A673 (cell line): ENCODE measurements around the gene GALNTL6. TPM values are rescaled to one million over a fixed set of nuclear protein-coding genes. Genes with fewer than 3 reads are reported as not detected.

Source experiments
- BruUV-seq: library from RNA; stranded (reverse); fragments of 400-500 nt; replicated peaks from 2 replicates; lab custom pipeline; 2021; lab: Mats Ljungman, UMichigan
- CTCF ChIA-PET: fragments of 300-600 bp; sonication (Branson Sonifier 250); formaldehyde crosslinking; loops from one replicate; lab custom pipeline; 2022; ENCODE audit warnings: antibody characterized with exemption; lab: Charles Lee
- POLR2A ChIA-PET: fragments of 300-600 bp; sonication (Branson Sonifier 250); formaldehyde crosslinking; loops from one replicate; lab custom pipeline; 2022; ENCODE audit warnings: antibody characterized with exemption; ENCODE audit not compliant: low non-redundant PET; lab: Charles Lee
- DNase-seq: peaks from one replicate; pipeline ENCODE4 v3.0.0-alpha.2; 2015; ENCODE audit warnings: low spot score
- H3K27ac ChIP-seq: fragments of 200-600 bp; sonication (generic); 2 replicates; pipeline ENCODE4 v1.5.1; 2016; ENCODE audit warnings: mixed run types, low read depth, mild to moderate bottlenecking, mixed read lengths, antibody characterized with exemption, low read length; ENCODE audit not compliant: poor library complexity, severe bottlenecking
- H3K27me3 ChIP-seq: fragments of 200-600 bp; sonication (generic); replicated peaks from 2 replicates; pipeline ENCODE4 v1.6.1; 2017; ENCODE audit warnings: mixed run types, low read depth, mild to moderate bottlenecking, mixed read lengths, antibody characterized with exemption, low read length; ENCODE audit not compliant: insufficient read depth, poor library complexity
- H3K36me3 ChIP-seq: fragments of 200-600 bp; sonication (generic); 2 replicates; pipeline ENCODE4 v1.6.1; 2016; ENCODE audit warnings: mixed run types, mild to moderate bottlenecking, mixed read lengths, antibody characterized with exemption, low read length; ENCODE audit not compliant: insufficient read depth, poor library complexity, severe bottlenecking
- H3K4me1 ChIP-seq: fragments of 200-600 bp; sonication (generic); 2 replicates; pipeline ENCODE4 v1.6.1; 2017; ENCODE audit warnings: mixed run types, mild to moderate bottlenecking, mixed read lengths, antibody characterized with exemption, low read length; ENCODE audit not compliant: insufficient read depth, poor library complexity, severe bottlenecking
- H3K4me3 ChIP-seq: fragments of 200-600 bp; sonication (generic); 2 replicates; pipeline ENCODE4 v1.5.1; 2016; ENCODE audit warnings: low read depth, mixed run types, mild to moderate bottlenecking, mixed read lengths, low read length; ENCODE audit not compliant: poor library complexity, severe bottlenecking
- H3K9me3 ChIP-seq: fragments of 200-600 bp; sonication (generic); 2 replicates; pipeline ENCODE4 v1.6.1; 2016; ENCODE audit warnings: mixed run types, low read depth, mild to moderate bottlenecking, mixed read lengths, antibody characterized with exemption, low read length; ENCODE audit not compliant: poor library complexity, severe bottlenecking
- CTCF ChIP-seq: fragments of 300-800, 200-600 bp; sonication (generic); conservative IDR thresholded peaks from 2 replicates; pipeline ENCODE4 v1.5.1; 2017; ENCODE audit warnings: low read depth, mild to moderate bottlenecking, antibody characterized with exemption, low read length, moderate library complexity, mixed read lengths
- EZH2 ChIP-seq: fragments of 200-600 bp; sonication (generic); IDR thresholded peaks from 2 replicates; pipeline ENCODE4 v1.6.1; 2017; ENCODE audit warnings: borderline replicate concordance, low read depth, mild to moderate bottlenecking, mixed read lengths, antibody characterized with exemption, low read length; ENCODE audit not compliant: poor library complexity, severe bottlenecking
- intact Hi-C: fragments of 100-400 bp; cut with micrococcal nuclease; formaldehyde crosslinking; loops from one replicate; pipeline ENCODE4 v1.10.0; 2022; ENCODE audit not compliant: unreplicated experiment
- total RNA-seq: library from RNA; stranded (reverse); gene quantifications from 2 replicates; pipeline ENCODE4 v1.2.3, GENCODE V29; 2021

Gene GALNTL6
- total RNA-seq, 1 experiment from 2014 or later = 0.30 TPM

- BruUV-seq = no TSS peak
- no peak for TF ChIP-seq EZH2
- TF ChIP-seq CTCF = no peak
- H3K27ac ChIP-seq = no peak overlapping the region
- H3K9me3 ChIP-seq = no peaks in the 10 kb centered on the region
- intact Hi-C loops = no loop called here
- H3K4me3 ChIP-seq = no peak overlapping the region
- CTCF ChIA-PET = no interaction called here
- H3K27me3 ChIP-seq = no peaks in the 10 kb centered on the region
- DNase-seq = no peak
- POLR2A ChIA-PET = no interaction called here
- no peaks in the 10 kb centered on the region for H3K36me3 ChIP-seq
- H3K4me1 ChIP-seq = no peaks in the 10 kb centered on the region
Observed at GRCh38 chr4:172809319-172809718, 996.1 kb downstream of the GALNTL6 start.

GRCh38 chr4:172813359-172813923, 1000.2 kb downstream of the GALNTL6 start:
- intact Hi-C loops = no loop called here
- DNase-seq = no peak
- Histone ChIP-seq H3K27ac (no peak overlapping the region), H3K4me3 (no peak overlapping the region), H3K4me1 (no peaks in the 10 kb centered on the region), H3K36me3 (no peaks in the 10 kb centered on the region), H3K9me3 (no peaks in the 10 kb centered on the region), H3K27me3 (no peaks in the 10 kb centered on the region)
- ChIA-PET POLR2A (no interaction called here), CTCF (no interaction called here)
- TF ChIP-seq CTCF (no peak), EZH2 (no peak)
- no TSS peak for BruUV-seq

GRCh38 chr4:172815499-172816164, 1002.4 kb downstream of the GALNTL6 start:
- DNase-seq = no peak
- Histone ChIP-seq H3K27ac (no peak overlapping the region), H3K4me1 (no peaks in the 10 kb centered on the region), H3K4me3 (no peak overlapping the region), H3K36me3 (no peaks in the 10 kb centered on the region), H3K27me3 (no peaks in the 10 kb centered on the region), H3K9me3 (no peaks in the 10 kb centered on the region)
- intact Hi-C loops = no loop called here
- CTCF ChIA-PET = no interaction called here
- POLR2A ChIA-PET = no interaction called here
- no TSS peak for BruUV-seq
- no peak for TF ChIP-seq CTCF
- TF ChIP-seq EZH2 = no peak
